ENCODE results near the gene FOCAD.

FOCAD gene

DNA sequence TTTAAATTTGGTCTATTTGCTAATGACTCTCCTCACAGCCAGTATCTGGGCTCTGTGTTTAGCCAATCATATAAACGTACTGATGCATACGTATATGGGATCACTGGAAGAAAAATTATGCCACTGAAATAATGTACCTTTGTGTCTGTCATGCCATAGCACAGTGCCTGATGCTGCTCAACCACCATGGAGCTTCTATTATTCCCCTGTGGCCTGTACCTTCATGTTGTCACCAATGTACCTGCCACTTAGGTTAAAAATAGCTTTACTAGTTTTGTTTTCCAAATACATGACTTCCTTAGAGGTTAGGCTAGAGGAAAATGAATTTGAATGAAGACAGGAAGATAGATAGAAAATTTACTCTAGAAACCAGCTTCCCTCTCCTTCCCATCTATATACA is 312.8 kb downstream of the FOCAD start:
- peaks cover 7% of the 10 kb centered on the region; the same call in 1 of the 2 replicates for H3F3A ChIP-seq (ENCODE audit: low read depth)
- H3K27me3 ChIP-seq (ENCODE audit: insufficient read depth, low read length, poor library complexity, severe bottlenecking): no peaks in the 10 kb centered on the region
- H3K9me2 ChIP-seq (replicated peaks; ENCODE audit: low read depth, low read length): no peaks in the 10 kb centered on the region
- H3K9ac ChIP-seq (ENCODE audit: low read depth, low read length, poor library complexity, severe bottlenecking): no peak overlapping the region
- peak overlapping the region; percentile 8 for H3K4me2 ChIP-seq (ENCODE audit: low read depth, low read length, poor library complexity, severe bottlenecking)
- H3K79me2 ChIP-seq (ENCODE audit: insufficient read depth, low read length): no peaks in the 10 kb centered on the region
- peaks cover 15% of the 10 kb centered on the region for H3K9me3 ChIP-seq (ENCODE audit: insufficient read depth, low read depth, low read length)
- no peak overlapping the region for H2AFZ ChIP-seq (ENCODE audit: low read length)
- TF ChIP-seq, protein P1, sequence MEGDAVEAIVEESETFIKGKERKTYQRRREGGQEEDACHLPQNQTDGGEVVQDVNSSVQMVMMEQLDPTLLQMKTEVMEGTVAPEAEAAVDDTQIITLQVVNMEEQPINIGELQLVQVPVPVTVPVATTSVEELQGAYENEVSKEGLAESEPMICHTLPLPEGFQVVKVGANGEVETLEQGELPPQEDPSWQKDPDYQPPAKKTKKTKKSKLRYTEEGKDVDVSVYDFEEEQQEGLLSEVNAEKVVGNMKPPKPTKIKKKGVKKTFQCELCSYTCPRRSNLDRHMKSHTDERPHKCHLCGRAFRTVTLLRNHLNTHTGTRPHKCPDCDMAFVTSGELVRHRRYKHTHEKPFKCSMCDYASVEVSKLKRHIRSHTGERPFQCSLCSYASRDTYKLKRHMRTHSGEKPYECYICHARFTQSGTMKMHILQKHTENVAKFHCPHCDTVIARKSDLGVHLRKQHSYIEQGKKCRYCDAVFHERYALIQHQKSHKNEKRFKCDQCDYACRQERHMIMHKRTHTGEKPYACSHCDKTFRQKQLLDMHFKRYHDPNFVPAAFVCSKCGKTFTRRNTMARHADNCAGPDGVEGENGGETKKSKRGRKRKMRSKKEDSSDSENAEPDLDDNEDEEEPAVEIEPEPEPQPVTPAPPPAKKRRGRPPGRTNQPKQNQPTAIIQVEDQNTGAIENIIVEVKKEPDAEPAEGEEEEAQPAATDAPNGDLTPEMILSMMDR (conservative IDR thresholded peaks at IDR 0.05; ENCODE audit: low read length): no peak
- no peak for TF ChIP-seq EZH2phosphoT487 (IDR thresholded peaks at IDR 0.05; ENCODE audit: borderline replicate concordance)
- peaks cover 17% of the 10 kb centered on the region for H3K4me1 ChIP-seq (ENCODE audit: insufficient read depth, low read length, poor library complexity, severe bottlenecking)
- H3K4me3 ChIP-seq (ENCODE audit: low read length, poor library complexity, severe bottlenecking): no peak overlapping the region
- no peaks in the 10 kb centered on the region for H4K20me1 ChIP-seq (ENCODE audit: insufficient read depth, low read length, poor library complexity, severe bottlenecking)
- peaks cover 3% of the 10 kb centered on the region for H3K36me3 ChIP-seq (ENCODE audit: insufficient read depth, low read length)

DNA sequence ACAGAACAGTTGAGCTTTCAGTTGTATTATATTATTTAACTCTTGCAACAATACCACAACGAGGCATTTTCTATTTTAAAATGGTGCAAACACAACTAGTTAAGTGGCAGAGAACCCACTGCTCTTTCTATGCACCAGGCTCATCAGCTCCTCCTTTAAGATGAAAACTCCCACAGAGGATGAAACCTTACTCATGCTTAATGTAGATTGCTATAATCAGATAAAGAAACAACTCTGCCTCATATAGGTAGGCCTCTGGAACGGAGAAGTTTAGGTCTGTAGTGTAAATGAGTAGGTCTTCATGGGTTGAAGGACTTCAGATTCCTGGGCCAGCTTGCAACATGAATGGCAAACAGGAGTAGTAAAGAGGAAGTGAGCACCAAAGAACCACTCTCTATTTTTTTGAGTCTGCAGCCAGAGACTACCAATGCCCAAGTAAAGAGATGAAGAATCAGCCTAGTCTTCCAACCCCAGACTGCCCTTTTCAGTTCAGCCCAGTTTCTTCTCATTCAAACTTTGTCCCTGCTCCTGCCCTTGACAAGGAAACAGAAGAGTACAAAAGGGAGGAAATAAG is 313.5 kb downstream of the FOCAD start:
- peak overlapping the region; percentile 8 for H3K4me2 ChIP-seq (ENCODE audit: low read depth, low read length, poor library complexity, severe bottlenecking)
- no peaks in the 10 kb centered on the region for H4K20me1 ChIP-seq (ENCODE audit: insufficient read depth, low read length, poor library complexity, severe bottlenecking)
- TF ChIP-seq EZH2phosphoT487 (IDR thresholded peaks at IDR 0.05; ENCODE audit: borderline replicate concordance): no peak
- TF ChIP-seq, protein P1 (conservative IDR thresholded peaks at IDR 0.05; ENCODE audit: low read length): no peak
- no peaks in the 10 kb centered on the region for H3K9me2 ChIP-seq (replicated peaks; ENCODE audit: low read depth, low read length)
- no peaks in the 10 kb centered on the region for H3K27me3 ChIP-seq (ENCODE audit: insufficient read depth, low read length, poor library complexity, severe bottlenecking)
- H2AFZ ChIP-seq (ENCODE audit: low read length): no peak overlapping the region
- no peaks in the 10 kb centered on the region for H3K79me2 ChIP-seq (ENCODE audit: insufficient read depth, low read length)
- no peak overlapping the region for H3K4me3 ChIP-seq (ENCODE audit: low read length, poor library complexity, severe bottlenecking)
- H3K36me3 ChIP-seq (ENCODE audit: insufficient read depth, low read length): peaks cover 3% of the 10 kb centered on the region
- no peak overlapping the region for H3K9ac ChIP-seq (ENCODE audit: low read depth, low read length, poor library complexity, severe bottlenecking)
- H3K9me3 ChIP-seq (ENCODE audit: insufficient read depth, low read depth, low read length): peaks cover 15% of the 10 kb centered on the region
- peaks cover 23% of the 10 kb centered on the region for H3K4me1 ChIP-seq (ENCODE audit: insufficient read depth, low read length, poor library complexity, severe bottlenecking)
- peaks cover 9% of the 10 kb centered on the region; the same call in 1 of the 2 replicates for H3F3A ChIP-seq (ENCODE audit: low read depth)

DNA sequence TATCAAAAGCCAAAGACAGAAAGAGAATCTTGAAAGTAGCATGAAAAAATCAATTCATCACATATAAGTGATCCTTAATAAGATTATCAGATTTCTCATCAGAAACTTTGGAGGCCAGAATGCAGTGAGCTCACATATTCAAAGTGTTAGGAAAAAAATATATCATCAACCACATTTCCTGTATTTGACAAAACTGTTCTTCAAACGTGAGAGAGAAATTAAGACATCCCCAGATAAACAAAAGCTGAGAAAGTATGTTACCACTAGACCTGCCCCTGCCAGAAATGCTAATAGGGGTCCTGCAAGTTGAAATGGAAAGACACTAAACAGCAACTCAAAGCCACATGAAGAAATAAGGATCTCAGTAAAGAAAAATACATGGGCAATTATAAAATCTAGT is 317.5 kb downstream of the FOCAD start:
- TF ChIP-seq, protein P1 (conservative IDR thresholded peaks at IDR 0.05; ENCODE audit: low read length): no peak
- TF ChIP-seq EZH2phosphoT487 (IDR thresholded peaks at IDR 0.05; ENCODE audit: borderline replicate concordance): no peak
- Histone ChIP-seq H3K9me2 (replicated peaks; ENCODE audit: low read depth, low read length) (no peaks in the 10 kb centered on the region), H3K9ac (ENCODE audit: low read depth, low read length, poor library complexity, severe bottlenecking) (no peak overlapping the region), H3K4me1 (ENCODE audit: insufficient read depth, low read length, poor library complexity, severe bottlenecking) (peaks cover 19% of the 10 kb centered on the region), H3K36me3 (ENCODE audit: insufficient read depth, low read length) (no peaks in the 10 kb centered on the region; the same call in 1 of the 2 replicates), H3K79me2 (ENCODE audit: insufficient read depth, low read length) (no peaks in the 10 kb centered on the region), H3K4me2 (ENCODE audit: low read depth, low read length, poor library complexity, severe bottlenecking) (peak overlapping the region; percentile 27), H3K9me3 (ENCODE audit: insufficient read depth, low read depth, low read length) (peaks cover 15% of the 10 kb centered on the region), H3F3A (ENCODE audit: low read depth) (peaks cover 9% of the 10 kb centered on the region; the same call in 1 of the 2 replicates), H3K4me3 (ENCODE audit: low read length, poor library complexity, severe bottlenecking) (no peak overlapping the region), H4K20me1 (ENCODE audit: insufficient read depth, low read length, poor library complexity, severe bottlenecking) (no peaks in the 10 kb centered on the region), H2AFZ (ENCODE audit: low read length) (no peak overlapping the region), H3K27me3 (ENCODE audit: insufficient read depth, low read length, poor library complexity, severe bottlenecking) (no peaks in the 10 kb centered on the region)
